LNCAP (cell line): Measurements from ENCODE around the gene NDUFAF2.

Experiments used
- CTCF ChIP-seq: fragments of 450-650 bp; IDR thresholded peaks from 2 replicates; pipeline ENCODE4 v1.5.1; 2017; ENCODE audit warnings: mild to moderate bottlenecking

The NDUFAF2 gene

GRCh38 chr5:60943624-60944023 is 1.4 kb upstream of the NDUFAF2 start:
- no peak for TF ChIP-seq CTCF

GRCh38 chr5:60945813-60946187 is 795 bp downstream of the NDUFAF2 start:
- no peak for TF ChIP-seq CTCF

GRCh38 chr5:60948738-60949137 is 3.7 kb downstream of the NDUFAF2 start:
- TF ChIP-seq CTCF = no peak

GRCh38 chr5:60955239-60955638 is 10.2 kb downstream of the NDUFAF2 start:
- no peak for TF ChIP-seq CTCF

- no peak for TF ChIP-seq CTCF
These were observed 13.1 kb downstream of the NDUFAF2 start for GRCh38 chr5:60958088-60958487.

GRCh38 chr5:60958712-60959111 is 13.7 kb downstream of the NDUFAF2 start:
- TF ChIP-seq CTCF = no peak

- peak; percentile 50; the same call in 1 of the 2 replicates for TF ChIP-seq CTCF
These were observed 14.2 kb downstream of the NDUFAF2 start for GRCh38 chr5:60959156-60959555.

- peak; percentile 63 for TF ChIP-seq CTCF
These were observed 15.6 kb downstream of the NDUFAF2 start for GRCh38 chr5:60960591-60960990.
